Measurements from ENCODE around the gene EP400.
"Not testable (repeated sequence)": the region's sequence is repeated elsewhere in the genome, so short reads cannot be mapped to it uniquely, and the experiment has no call there.

Gene EP400

DNA sequence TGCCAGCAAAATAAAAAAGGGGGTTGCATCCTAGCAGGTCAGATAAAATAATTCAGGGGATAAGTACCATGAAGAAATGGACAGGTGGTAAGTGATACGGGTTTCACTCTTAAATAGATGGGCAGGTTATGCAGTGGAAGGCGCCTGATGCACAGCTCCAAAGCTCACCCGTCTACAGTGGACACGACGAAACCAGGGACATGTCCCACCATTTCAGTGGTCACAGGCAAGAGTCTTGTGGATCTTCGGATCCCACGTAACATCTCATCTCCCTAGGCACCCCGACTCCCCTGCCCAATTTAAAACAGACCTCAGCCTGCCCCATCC is 133.8 kb downstream of the EP400 start:
- H3K27me3 ChIP-seq (ENCODE audit: low read depth): no peaks in the 10 kb centered on the region
- in situ Hi-C loops (cut with MboI; ENCODE audit: low sequenced_read_pairs): no loop called here
- no peak for DNase-seq (ENCODE audit: low spot score in 2 of 2)
- peaks cover 15% of the 10 kb centered on the region for H3K4me1 ChIP-seq
- no peaks in the 10 kb centered on the region for H3K9me3 ChIP-seq
- peaks cover 8% of the 10 kb centered on the region for H3K36me3 ChIP-seq (replicated peaks)
- peak overlapping the region; percentile 19 for H3K4me3 ChIP-seq

DNA sequence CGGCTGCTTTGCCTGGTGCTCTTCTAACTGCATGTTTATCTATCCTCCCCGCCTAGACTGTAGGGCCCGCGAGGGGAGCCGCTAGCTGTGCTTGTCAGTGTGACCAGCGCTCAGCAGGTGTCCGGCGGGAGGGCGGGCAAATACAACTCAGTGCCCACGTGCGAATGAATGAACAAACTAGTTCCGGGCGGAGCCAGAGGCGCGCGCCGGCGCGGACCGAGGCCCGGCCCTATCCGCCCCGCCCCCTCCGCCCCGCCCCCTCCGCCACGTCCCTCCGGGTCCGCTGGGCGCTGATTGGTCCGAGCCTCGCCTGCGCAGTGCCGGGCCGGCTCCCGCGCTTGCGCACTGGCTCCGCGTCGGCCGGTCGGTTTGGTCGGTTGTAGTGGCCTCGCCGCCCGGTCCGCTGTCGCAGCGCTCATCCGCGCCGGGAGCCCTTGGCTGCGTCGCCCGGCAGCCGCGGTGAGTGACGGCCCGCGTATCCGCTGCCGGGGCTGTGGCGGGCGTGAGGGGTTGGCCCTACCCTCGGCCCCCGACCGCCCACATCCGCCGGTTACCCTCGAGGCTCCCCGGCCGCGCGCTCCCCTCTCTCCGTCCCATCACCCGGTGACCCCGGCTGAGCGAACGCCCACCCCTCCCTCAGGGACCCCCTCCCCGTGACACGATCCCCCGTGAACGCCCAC is 134.3 kb downstream of the EP400 start:
- in situ Hi-C loops (cut with MboI; ENCODE audit: low sequenced_read_pairs): no loop called here
- H3K27me3 ChIP-seq (ENCODE audit: low read depth): no peaks in the 10 kb centered on the region
- H3K36me3 ChIP-seq (replicated peaks): peaks cover 8% of the 10 kb centered on the region
- no peaks in the 10 kb centered on the region for H3K9me3 ChIP-seq
- peak overlapping the region; percentile 62 for H3K4me3 ChIP-seq
- peaks cover 15% of the 10 kb centered on the region for H3K4me1 ChIP-seq
- DNase-seq (ENCODE audit: low spot score in 2 of 2): peak; percentile 85 to 95

DNA sequence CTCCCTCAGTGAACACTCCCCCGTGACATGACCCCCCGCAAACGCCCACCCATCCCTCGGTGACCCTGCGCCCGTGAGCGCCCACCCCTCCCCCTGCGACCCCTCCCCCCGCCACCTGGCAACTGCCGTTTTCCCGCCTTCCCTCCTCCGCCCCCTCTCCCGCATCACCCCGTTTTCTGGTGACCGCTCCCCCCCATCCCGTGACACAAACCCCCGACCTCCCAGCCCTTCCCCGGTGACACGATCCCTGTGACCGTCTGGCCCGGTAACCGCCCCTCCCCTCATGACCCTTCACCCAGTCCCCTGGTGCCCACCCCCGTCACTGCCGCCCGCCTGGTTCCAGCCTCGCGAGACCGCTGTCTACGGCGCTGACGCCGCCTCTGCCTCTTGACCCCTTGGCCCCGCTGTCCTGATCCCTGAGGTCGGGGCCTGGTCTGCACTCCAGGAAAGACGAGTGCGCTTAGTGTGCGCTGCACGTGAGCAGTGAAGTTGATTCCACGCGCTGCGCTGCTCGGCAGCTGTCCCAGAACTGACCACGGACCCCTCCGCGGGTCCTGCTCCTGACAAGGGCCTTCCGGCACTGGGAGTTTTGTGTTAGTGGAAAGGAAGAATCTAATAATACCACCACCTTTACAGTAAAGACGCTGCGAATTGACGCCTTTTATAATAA is 135.0 kb downstream of the EP400 start:
- Histone ChIP-seq H3K27me3 (ENCODE audit: low read depth) (no peaks in the 10 kb centered on the region), H3K36me3 (replicated peaks) (peaks cover 13% of the 10 kb centered on the region), H3K4me3 (peak overlapping the region; percentile 62), H3K9me3 (no peaks in the 10 kb centered on the region), H3K4me1 (peaks cover 15% of the 10 kb centered on the region)
- DNase-seq (ENCODE audit: low spot score in 2 of 2): peak; percentile 52 to 86
- in situ Hi-C loops (cut with MboI; ENCODE audit: low sequenced_read_pairs): no loop called here

DNA sequence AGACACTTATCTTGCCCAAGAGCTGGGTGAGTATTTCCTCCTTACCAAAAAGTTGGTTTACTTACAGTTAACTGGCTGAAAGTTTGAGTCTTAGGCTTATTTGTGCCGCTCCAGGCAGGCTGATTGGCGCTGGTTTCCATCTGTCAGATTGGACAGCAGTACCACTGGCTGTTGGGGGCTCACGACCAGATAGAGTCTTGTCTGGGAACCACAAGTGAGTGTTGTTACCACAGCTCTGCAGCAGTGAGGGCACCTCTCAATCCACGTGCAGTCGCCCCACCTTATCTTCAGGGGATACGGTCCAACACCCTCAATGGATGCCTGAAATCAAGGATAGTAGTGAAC is 135.5 kb downstream of the EP400 start:
- Histone ChIP-seq H3K4me3 (peak overlapping the region; percentile 62), H3K4me1 (peaks cover 15% of the 10 kb centered on the region), H3K9me3 (no peaks in the 10 kb centered on the region), H3K36me3 (replicated peaks) (peaks cover 15% of the 10 kb centered on the region), H3K27me3 (ENCODE audit: low read depth) (no peaks in the 10 kb centered on the region)
- in situ Hi-C loops (cut with MboI; ENCODE audit: low sequenced_read_pairs): no loop called here
- DNase-seq (ENCODE audit: low spot score in 2 of 2): no peak

DNA sequence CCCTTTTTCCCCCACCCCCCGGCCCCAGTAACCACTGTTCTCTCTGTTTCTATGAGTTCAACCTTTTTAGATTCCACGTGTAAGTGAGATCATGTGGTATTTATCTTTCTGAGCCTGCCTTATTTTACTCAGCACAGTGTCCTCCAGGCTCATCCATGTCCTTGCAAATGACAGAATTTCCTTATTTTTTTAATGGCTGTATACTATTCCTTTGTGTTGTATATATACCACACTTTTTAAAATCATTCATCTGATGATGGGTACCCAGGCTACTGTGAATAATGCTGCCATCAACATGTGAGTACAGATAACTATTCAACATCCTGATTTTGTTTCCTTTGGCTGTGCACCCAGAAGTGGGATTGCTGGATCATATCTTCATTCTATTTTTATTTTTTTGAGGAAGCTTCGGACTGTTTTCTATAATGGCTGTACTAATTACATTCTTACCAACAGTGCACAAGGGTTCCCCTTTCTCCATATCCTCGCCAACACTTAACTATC is 139.7 kb downstream of the EP400 start:
- Histone ChIP-seq H3K4me1 (peaks cover 11% of the 10 kb centered on the region), H3K36me3 (replicated peaks) (peaks cover 15% of the 10 kb centered on the region), H3K9me3 (no peaks in the 10 kb centered on the region), H3K27me3 (ENCODE audit: low read depth) (no peaks in the 10 kb centered on the region), H3K4me3 (no peak overlapping the region)
- DNase-seq (ENCODE audit: low spot score in 2 of 2): no peak
- in situ Hi-C loops (cut with MboI; ENCODE audit: low sequenced_read_pairs): no loop called here

DNA sequence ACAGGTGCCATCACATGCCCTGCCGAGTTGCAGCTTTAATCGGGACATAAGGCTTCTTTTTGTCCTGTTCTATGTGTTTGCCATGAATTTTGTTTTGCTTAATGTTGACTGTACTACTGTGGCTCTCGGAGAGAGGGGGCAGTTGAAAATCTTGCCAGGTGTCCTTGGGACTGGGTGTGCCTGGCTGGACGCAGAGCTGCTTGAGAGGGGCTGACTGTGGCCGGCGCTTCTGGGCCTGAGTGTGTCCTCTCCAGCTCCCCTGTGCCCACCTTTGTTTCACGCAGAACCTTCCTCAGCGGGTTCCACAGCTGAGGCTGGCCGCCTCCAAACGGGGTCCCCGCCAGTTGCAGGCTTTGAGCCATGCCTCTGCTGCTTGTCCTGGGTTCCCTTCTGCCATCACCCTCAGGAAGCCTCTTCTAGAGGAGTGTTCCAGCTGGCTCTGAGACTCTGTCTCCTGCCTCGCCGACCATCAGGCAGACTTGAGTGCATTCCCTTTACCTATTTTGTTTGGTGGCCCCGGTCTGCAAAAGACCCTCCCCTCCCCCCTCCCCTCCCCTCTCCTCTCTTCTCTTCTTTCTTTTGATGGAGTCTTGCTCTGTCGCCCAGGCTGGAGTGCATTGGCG is 144.6 kb downstream of the EP400 start:
- H3K4me1 ChIP-seq: no peaks in the 10 kb centered on the region; the same call in 1 of the 2 replicates
- in situ Hi-C loops (cut with MboI; ENCODE audit: low sequenced_read_pairs): no loop called here
- no peak for DNase-seq (ENCODE audit: low spot score in 2 of 2)
- H3K27me3 ChIP-seq (ENCODE audit: low read depth): no peaks in the 10 kb centered on the region
- H3K4me3 ChIP-seq: no peak overlapping the region
- H3K36me3 ChIP-seq (replicated peaks): peaks cover 12% of the 10 kb centered on the region
- H3K9me3 ChIP-seq: no peaks in the 10 kb centered on the region

DNA sequence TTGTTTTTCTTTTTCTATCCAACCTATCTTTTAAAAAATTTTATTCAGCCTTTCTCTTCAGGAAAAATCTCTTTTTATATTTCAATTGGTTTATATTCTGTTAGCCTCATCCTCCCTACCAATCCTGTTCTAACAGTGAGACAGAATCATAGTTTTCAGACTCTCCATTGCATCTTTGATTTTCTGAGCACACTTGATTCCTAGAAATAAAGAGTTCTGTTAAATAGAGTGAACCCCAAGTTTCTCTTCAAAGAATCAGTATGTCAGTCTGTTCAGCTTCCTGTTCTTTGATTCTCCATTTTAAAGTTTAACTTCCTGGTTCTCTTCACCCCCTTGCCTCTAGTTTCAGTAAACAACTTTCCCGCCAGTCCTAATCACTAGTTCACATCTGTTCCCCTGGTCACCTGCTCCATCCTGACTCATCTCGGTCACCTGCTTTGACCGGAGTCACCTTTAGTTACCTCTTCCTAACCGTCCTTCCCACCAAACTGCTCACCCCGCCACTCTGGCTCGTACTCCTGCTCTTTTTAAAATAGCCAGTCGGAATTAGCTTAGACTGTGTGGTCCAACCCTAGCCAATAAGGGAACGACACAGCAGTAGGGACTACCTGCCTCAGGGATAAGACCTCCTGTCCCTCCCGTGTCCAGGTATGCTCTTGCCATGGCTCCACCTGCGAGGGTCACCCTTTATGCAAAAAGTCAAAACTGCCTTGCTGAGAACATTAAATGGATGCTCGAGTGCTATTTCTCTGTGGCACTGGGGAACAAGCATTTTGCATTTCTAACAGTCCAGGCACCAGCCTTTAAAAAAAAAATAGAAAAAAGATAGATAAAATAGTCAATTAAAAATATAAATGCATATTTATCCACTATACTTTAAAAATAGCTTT is 146.0 kb downstream of the EP400 start:
- no peak for DNase-seq (ENCODE audit: low spot score in 2 of 2)
- H3K36me3 ChIP-seq (replicated peaks): peaks cover 6% of the 10 kb centered on the region
- in situ Hi-C loops (cut with MboI; ENCODE audit: low sequenced_read_pairs): no loop called here
- no peaks in the 10 kb centered on the region for H3K4me1 ChIP-seq
- H3K9me3 ChIP-seq: no peaks in the 10 kb centered on the region
- H3K4me3 ChIP-seq: no peak overlapping the region
- H3K27me3 ChIP-seq (ENCODE audit: low read depth): no peaks in the 10 kb centered on the region

DNA sequence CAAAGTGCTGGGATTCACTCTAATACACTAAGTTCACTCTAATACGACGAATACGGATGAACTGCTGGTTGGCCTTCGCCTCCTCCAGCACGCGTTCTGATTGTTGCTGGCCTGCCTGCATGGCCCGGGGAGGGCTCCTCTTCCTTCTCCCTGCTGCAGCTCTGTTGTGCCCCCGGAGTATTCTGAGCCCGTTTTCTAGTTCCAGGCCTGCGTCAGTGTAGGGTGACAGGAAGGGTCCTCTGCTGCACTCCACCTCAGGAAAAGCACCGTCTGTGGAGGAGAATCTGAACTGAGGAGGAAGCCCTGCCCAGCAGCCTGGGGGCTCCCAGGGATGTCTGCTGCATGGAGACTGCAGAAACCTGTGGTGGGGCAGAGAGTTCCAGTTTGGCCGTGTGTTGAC is 150.0 kb downstream of the EP400 start:
- Histone ChIP-seq H3K4me1 (no peaks in the 10 kb centered on the region), H3K36me3 (replicated peaks) (peaks cover 8% of the 10 kb centered on the region; the same call in 1 of the 2 replicates), H3K4me3 (no peak overlapping the region), H3K27me3 (ENCODE audit: low read depth) (no peaks in the 10 kb centered on the region), H3K9me3 (no peaks in the 10 kb centered on the region)
- in situ Hi-C loops (cut with MboI; ENCODE audit: low sequenced_read_pairs): no loop called here
- no peak for DNase-seq (ENCODE audit: low spot score in 2 of 2)

DNA sequence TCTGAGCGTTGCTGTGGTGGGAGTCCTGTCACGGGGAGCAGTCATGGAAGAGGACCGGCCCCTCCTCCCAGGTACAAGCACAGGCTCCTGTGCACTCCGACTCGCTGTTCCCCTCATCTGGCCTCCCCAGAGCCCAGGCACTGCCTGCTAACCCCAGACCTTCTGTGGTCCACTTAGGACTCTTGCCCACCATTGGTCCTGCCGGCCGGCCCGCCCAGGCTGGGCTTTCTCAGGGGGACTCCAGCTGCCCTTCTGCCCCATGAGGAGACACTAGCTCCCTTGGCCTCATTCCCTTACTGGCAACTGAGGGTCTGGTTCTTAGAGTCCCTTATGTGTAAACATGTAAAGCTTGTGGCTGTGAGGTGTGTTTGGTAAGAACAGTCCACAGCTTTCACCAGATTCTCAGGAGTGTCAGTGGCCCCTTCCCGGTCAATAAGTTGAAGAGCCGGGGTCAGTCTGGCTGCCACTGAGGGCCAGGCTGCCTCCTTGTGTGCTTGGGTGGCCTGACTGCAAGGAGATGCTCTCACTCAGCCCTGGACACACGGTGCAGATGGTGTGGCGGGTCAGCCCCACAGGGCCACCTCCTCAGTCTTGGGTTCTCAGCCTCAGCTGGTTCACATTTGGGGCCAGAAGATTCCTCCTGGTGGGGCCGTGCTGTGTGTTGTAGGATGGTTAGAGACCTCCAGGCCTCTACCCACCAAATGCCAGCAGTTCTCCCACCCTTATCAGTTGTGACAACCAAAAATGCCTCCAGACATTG is 150.7 kb downstream of the EP400 start:
- peaks cover 12% of the 10 kb centered on the region for H3K36me3 ChIP-seq (replicated peaks)
- no peaks in the 10 kb centered on the region for H3K9me3 ChIP-seq
- H3K4me3 ChIP-seq: no peak overlapping the region
- in situ Hi-C loops (cut with MboI; ENCODE audit: low sequenced_read_pairs): no loop called here
- H3K4me1 ChIP-seq: no peaks in the 10 kb centered on the region
- DNase-seq (ENCODE audit: low spot score in 2 of 2): no peak
- no peaks in the 10 kb centered on the region for H3K27me3 ChIP-seq (ENCODE audit: low read depth)

DNA sequence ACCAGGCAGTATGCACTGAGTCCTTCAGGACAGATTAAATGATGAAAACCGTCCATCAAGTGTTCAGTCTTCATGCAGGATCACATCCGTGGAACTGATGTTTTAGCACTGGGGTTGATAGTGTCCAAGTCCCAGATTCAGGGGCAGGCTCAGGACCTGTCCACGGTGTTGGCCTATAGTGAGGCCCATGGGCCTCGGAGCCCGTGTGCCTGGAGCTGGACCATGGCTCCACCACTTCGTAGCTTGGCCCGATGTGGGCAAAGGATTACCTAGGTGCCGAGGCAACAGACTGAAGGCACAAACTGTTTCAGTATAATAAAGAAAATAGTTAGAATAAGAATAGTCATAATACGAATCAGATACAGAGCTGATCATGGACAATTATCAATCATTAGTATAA is 152.6 kb downstream of the EP400 start:
- Histone ChIP-seq H3K36me3 (replicated peaks) (peaks cover 7% of the 10 kb centered on the region), H3K27me3 (ENCODE audit: low read depth) (no peaks in the 10 kb centered on the region), H3K4me3 (no peak overlapping the region), H3K9me3 (no peaks in the 10 kb centered on the region), H3K4me1 (no peaks in the 10 kb centered on the region)
- in situ Hi-C loops (cut with MboI; ENCODE audit: low sequenced_read_pairs): no loop called here
- no peak for DNase-seq (ENCODE audit: low spot score in 2 of 2)

DNA sequence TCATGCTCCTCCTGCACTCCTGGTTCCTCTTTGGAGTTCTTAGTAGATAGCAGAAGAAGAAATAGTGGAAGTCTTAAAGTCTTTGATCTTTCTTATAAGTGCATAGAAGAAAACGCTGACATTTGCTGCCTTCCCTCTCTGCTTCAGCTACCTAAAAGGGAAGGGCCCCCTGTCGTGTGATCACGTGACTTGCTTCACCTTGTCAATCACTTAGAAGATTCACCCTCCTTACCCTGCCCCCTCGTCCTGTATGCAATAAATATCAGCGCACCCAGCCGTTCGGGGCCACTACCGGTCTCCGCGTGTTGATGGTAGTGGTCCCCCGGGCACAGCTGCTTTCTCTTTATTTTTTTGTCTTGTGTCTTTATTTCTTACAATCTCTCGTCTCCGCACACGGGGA is 153.3 kb downstream of the EP400 start:
- H3K4me3 ChIP-seq; H3K9me3 ChIP-seq; H3K27me3 ChIP-seq (ENCODE audit: low read depth); H3K4me1 ChIP-seq; in situ Hi-C loops (cut with MboI; ENCODE audit: low sequenced_read_pairs); DNase-seq (ENCODE audit: low spot score in 2 of 2); H3K36me3 ChIP-seq (replicated peaks): not testable (repeated sequence)

DNA sequence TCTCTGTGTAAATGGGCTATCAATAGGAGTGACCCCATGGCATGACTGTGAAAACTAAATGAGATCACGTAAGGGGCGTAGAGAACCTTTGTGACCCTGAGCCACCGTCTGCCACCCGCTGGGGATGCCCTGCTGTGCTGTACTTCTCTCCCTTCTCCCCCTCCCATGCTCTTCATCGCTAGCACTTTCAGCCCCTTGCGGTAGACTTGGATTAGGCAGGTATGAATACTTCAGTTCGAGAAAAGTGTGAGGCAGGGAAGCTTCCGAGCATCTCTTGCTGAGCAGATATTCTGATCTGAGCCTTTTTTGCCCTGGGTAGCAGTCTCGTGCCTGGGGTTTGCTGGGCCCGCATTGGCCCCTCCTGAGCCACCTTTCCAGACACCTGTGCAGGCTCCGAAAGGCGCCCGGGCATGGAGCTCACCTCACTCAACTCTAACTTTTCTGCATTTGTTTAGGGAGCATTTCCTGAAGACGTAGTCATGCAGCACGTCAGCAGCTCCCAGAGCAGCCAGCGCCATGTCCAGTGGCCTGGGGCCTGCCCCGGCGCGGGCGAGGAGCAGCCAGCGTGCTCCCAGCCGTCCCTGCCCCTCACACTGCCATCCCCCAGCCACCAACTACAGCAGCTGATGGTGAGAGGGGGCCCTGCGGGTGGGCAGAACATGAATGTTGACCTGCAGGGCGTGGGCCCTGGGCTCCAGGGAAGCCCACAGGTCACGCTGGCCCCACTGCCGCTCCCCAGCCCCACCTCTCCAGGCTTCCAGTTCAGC is 154.0 kb downstream of the EP400 start:
- no peaks in the 10 kb centered on the region for H3K27me3 ChIP-seq (ENCODE audit: low read depth)
- in situ Hi-C loops (cut with MboI; ENCODE audit: low sequenced_read_pairs): no loop called here
- H3K4me1 ChIP-seq: no peaks in the 10 kb centered on the region
- H3K4me3 ChIP-seq: no peak overlapping the region
- peaks cover 11% of the 10 kb centered on the region for H3K36me3 ChIP-seq (replicated peaks)
- DNase-seq (ENCODE audit: low spot score in 2 of 2): no peak
- H3K9me3 ChIP-seq: no peaks in the 10 kb centered on the region
